CD4-positive, alpha-beta memory T cell (primary cell): ENCODE measurements around the gene NPEPL1. TPM values are rescaled to one million over a fixed set of nuclear protein-coding genes. Genes with fewer than 3 reads are reported as not detected.
"Not testable (repeated sequence)": the region's sequence is repeated elsewhere in the genome, so short reads cannot be mapped to it uniquely, and the experiment has no call there.

ENCODE experiments used
- CTCF ChIA-PET: fragments of 350-600 bp; sonication (Branson Sonifier 250); formaldehyde crosslinking; loops from one replicate; lab custom pipeline; 2021; ENCODE audit warnings: inconsistent platforms; ENCODE audit not compliant: partially characterized antibody; lab: Charles Lee
- POLR2A ChIA-PET: fragments of 350-600 bp; sonication (Branson Sonifier 250); formaldehyde crosslinking; loops from one replicate; lab custom pipeline; 2021; ENCODE audit not compliant: partially characterized antibody; lab: Charles Lee
- DNase-seq, 5 donors: peaks; one replicate each; pipeline versions ENCODE4 v3.0.0 to v3.0.0-alpha.2; 2020 to 2022; ENCODE audit warnings: mixed read lengths in 1 of 5
- H3K27ac ChIP-seq: one replicate; pipeline ENCODE4 v1.7.0; 2013; ENCODE audit warnings: low read depth, low read length
- H3K27me3 ChIP-seq: 2 replicates; pipeline ENCODE4 v1.7.0; 2013; ENCODE audit warnings: mild to moderate bottlenecking, low read length, moderate library complexity; ENCODE audit not compliant: insufficient read depth
- H3K36me3 ChIP-seq: 2 replicates; pipeline ENCODE4 v1.7.0; 2013; ENCODE audit warnings: mild to moderate bottlenecking, low read length, moderate library complexity; ENCODE audit not compliant: insufficient read depth
- H3K4me1 ChIP-seq: 2 replicates; pipeline ENCODE4 v1.7.0; 2013; ENCODE audit warnings: mild to moderate bottlenecking, low read length, moderate library complexity; ENCODE audit not compliant: insufficient read depth
- H3K4me3 ChIP-seq, 2 donors: one replicate each; pipeline ENCODE4 v1.7.0; 2013; ENCODE audit warnings: low read length in 2 of 2, mild to moderate bottlenecking in 1 of 2
- H3K9me3 ChIP-seq, 2 donors: one replicate each; pipeline ENCODE4 v1.7.0; 2013; ENCODE audit warnings: low read length in 2 of 2, control low read depth in 1 of 2; ENCODE audit not compliant: control insufficient read depth in 1 of 2
- H3K27ac Mint-ChIP-seq, 7 donors: one replicate each; pipeline ENCODE4 v1.8.0; 2020 to 2021; ENCODE audit warnings: mixed read lengths in 7 of 7, mild to moderate bottlenecking in 6 of 7, inconsistent platforms in 3 of 7, moderate library complexity in 3 of 7
- H3K27me3 Mint-ChIP-seq, 2 donors: one replicate each; pipeline ENCODE4 v1.8.0; 2020 to 2021; ENCODE audit warnings: mixed read lengths in 2 of 2
- H3K36me3 Mint-ChIP-seq, 2 donors: one replicate each; pipeline ENCODE4 v1.8.0; 2020 to 2021; ENCODE audit warnings: mixed read lengths in 2 of 2, inconsistent platforms in 1 of 2, mild to moderate bottlenecking in 1 of 2
- H3K4me1 Mint-ChIP-seq, 4 donors: one replicate each; pipeline ENCODE4 v1.8.0; 2020 to 2021; ENCODE audit warnings: mixed read lengths in 4 of 4, mild to moderate bottlenecking in 1 of 4
- H3K4me3 Mint-ChIP-seq, 8 donors: one replicate each; pipeline ENCODE4 v1.8.0; 2020 to 2021; ENCODE audit warnings: mixed read lengths in 8 of 8, mild to moderate bottlenecking in 7 of 8, moderate library complexity in 6 of 8, inconsistent platforms in 3 of 8
- H3K9me3 Mint-ChIP-seq, 8 donors: one replicate each; pipeline ENCODE4 v1.8.0; 2020 to 2021; ENCODE audit warnings: mixed read lengths in 8 of 8, mild to moderate bottlenecking in 5 of 8, inconsistent platforms in 3 of 8, moderate library complexity in 1 of 8
- intact Hi-C: fragments of 100-400 bp; cut with micrococcal nuclease; formaldehyde crosslinking; loops from one replicate; pipeline ENCODE4 v1.15.1; 2023
- polyA plus RNA-seq, 2 donors: library from polyadenylated mRNA; unstranded; fragments of 300-500 nt; fragmentation: Illumina TruSeq; gene quantifications; one replicate each; pipeline ENCODE4 v1.2.3, GENCODE V29; 2021
- total RNA-seq, 2 experiments: library from RNA; stranded (reverse); gene quantifications; one replicate each; pipeline ENCODE4 v1.2.3, GENCODE V29; 2021

NPEPL1 gene
- total and polyA plus RNA-seq, 4 experiments from 2014 or later = 8.9 to 44.8 (median 28.1) TPM

DNA sequence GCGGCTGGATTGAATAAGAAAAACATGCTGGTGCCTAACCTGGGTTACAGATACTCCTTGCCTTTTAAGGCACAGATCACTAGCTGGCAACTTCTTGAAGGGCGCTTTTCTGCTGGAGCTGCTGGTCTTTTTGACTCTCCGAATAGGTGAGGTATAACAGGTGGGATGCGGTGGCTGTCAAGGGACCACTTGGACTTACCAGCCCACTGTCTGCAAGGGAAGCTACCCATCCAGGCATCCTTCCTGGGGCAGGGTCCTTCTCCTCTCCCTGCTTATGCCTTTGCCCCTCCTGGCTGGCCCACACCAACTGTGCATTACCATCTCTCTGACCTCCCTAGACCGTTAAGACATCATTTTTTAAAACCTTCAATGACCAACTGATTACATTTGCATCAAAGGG lies 57.4 kb downstream of the NPEPL1 start:
- Mint-ChIP-seq H3K4me1 (no peaks in the 10 kb centered on the region), H3K27me3 (peaks cover 24 to 33% of the 10 kb centered on the region in 2 donors), H3K9me3 (no peaks in the 10 kb centered on the region), H3K27ac (no peak overlapping the region), H3K36me3 (no peaks in the 10 kb centered on the region), H3K4me3 (no peak overlapping the region)
- H3K36me3 ChIP-seq = no peaks in the 10 kb centered on the region
- no peaks in the 10 kb centered on the region for H3K27me3 ChIP-seq
- CTCF ChIA-PET = no interaction called here
- POLR2A ChIA-PET = interaction anchor here (0.5 kb wide), 1 partner anchor 89 kb away, joined by 3 read pairs; no protein-coding TSS in a partner anchor
- H3K4me1 ChIP-seq = no peaks in the 10 kb centered on the region
- H3K4me3 ChIP-seq = no peak overlapping the region
- no peaks in the 10 kb centered on the region for H3K9me3 ChIP-seq
- no peak for DNase-seq
- intact Hi-C loops = no loop called here
- no peak overlapping the region for H3K27ac ChIP-seq

DNA sequence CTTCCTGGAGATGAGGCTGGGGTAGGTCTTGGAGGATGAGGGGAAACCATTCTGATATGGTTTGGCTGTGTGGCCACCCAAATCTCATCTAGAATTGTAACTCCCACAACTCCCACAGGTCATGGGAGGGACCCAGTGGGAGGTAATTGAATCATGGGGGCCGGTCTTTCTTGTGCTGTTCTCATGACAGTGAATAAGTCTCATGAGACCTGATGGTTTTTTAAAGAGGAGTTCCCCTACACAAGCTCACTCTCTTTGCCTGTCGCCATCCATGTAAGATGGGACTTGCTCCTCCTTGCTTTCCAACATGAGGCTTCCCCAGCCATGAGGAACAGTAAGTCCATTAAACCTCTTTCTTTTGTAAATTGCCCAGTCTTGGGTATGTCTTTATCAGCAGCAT lies 58.1 kb downstream of the NPEPL1 start:
- H3K27me3 ChIP-seq, H3K4me1 ChIP-seq, H3K27ac ChIP-seq, H3K36me3 ChIP-seq, CTCF ChIA-PET, H3K4me3 ChIP-seq, H3K9me3 Mint-ChIP-seq, H3K4me3 Mint-ChIP-seq, POLR2A ChIA-PET, H3K36me3 Mint-ChIP-seq, H3K27ac Mint-ChIP-seq, H3K9me3 ChIP-seq, H3K4me1 Mint-ChIP-seq, intact Hi-C loops, DNase-seq: not testable (repeated sequence)
- H3K27me3 Mint-ChIP-seq = peaks cover 25 to 34% of the 10 kb centered on the region in 2 donors

DNA sequence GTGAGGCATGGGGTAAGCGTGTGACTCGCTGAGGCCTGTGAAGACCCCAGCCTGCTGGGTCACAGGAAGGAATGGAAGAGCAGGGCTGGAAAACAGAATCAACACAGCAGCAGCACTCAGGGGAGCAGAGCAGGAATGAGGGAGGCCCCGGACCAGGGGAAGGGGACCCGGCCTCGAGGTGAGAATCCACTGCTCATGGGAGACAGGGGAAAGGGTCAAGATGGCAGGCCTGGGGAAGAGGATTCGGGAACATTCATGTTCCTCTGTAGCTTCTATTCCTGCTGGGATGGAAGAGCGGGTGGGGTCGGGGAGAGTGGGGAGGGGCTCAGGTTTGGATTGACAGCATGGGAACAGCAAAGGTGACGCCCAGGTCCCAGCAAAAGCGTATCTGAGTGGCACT lies 59.4 kb downstream of the NPEPL1 start:
- no peak for DNase-seq
- Mint-ChIP-seq H3K4me1 (no peaks in the 10 kb centered on the region), H3K4me3 (no peak overlapping the region), H3K27me3 (peaks cover 27 to 37% of the 10 kb centered on the region in 2 donors), H3K27ac (peak overlapping the region in 1 of 7 donors; percentile 48), H3K9me3 (no peaks in the 10 kb centered on the region), H3K36me3 (no peaks in the 10 kb centered on the region)
- Histone ChIP-seq H3K27me3 (no peaks in the 10 kb centered on the region), H3K27ac (no peak overlapping the region), H3K9me3 (no peaks in the 10 kb centered on the region), H3K4me3 (no peak overlapping the region), H3K36me3 (no peaks in the 10 kb centered on the region), H3K4me1 (no peaks in the 10 kb centered on the region)
- ChIA-PET POLR2A (no interaction called here), CTCF (no interaction called here)
- intact Hi-C loops = no loop called here

DNA sequence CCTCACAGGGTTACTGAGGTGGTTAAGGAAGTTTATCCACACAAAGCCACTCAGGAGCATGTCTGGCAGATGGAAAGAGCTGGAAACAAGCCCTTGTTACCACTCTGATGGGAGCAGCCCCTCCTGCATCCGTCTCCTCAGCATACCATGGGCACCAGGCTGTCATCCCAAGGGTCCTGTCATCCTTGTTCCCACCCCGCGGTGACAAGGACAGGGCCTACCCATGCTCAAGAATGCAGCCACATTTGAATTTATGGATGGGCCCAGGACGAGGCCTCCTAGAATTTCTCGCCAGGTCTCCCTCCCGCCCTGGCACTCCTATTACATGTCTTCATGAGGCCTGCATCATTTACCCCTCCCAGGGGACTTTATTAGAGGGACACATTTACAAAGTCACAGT lies 60.0 kb downstream of the NPEPL1 start:
- CTCF ChIA-PET = no interaction called here
- intact Hi-C loops = no loop called here
- peaks cover 27 to 32% of the 10 kb centered on the region in 2 donors for H3K27me3 Mint-ChIP-seq

DNA sequence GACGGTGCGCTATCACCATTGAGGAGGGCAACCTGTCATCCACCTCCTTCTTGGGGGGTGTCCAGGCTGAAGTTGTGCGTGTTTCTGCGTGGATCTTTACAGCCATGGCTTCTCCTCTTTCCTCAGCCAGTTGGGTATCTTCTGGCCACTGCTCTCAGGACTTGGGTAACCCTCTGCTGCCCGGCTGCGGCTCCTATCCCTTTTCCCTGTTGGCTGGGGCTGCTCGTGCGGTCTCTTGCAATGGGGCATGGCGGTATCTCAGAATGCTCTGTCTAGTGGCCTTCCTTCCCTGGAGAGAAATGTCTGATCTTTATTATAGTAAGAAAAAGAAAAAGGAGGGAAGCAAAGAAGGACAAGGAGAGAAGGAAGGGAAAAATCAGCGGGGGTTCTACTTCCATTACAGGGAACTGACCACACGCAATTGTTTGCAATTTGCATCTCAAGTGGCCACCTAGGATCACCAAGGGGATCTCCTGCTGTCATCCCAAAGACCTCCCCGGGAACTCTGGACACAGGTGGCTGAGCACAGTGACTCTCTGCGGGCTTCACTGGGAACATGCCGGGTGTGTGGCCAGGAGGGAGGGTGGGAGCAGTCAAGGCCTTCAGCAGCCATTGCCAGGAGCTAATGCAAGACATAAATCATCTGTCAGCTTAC lies 60.8 kb downstream of the NPEPL1 start:
- Histone ChIP-seq H3K27ac (no peak overlapping the region), H3K27me3 (no peaks in the 10 kb centered on the region), H3K9me3 (no peaks in the 10 kb centered on the region), H3K36me3 (no peaks in the 10 kb centered on the region), H3K4me1 (no peaks in the 10 kb centered on the region), H3K4me3 (no peak overlapping the region)
- ChIA-PET CTCF (no interaction called here), POLR2A (interaction anchor here (0.6 kb wide), 1 partner anchor 269 kb away, joined by 3 read pairs; no protein-coding TSS in a partner anchor)
- intact Hi-C loops = no loop called here
- H3K4me1 Mint-ChIP-seq = no peaks in the 10 kb centered on the region
- H3K4me3 Mint-ChIP-seq = no peak overlapping the region
- no peaks in the 10 kb centered on the region for H3K9me3 Mint-ChIP-seq
- no peak for DNase-seq
- peaks cover 24 to 30% of the 10 kb centered on the region in 2 donors for H3K27me3 Mint-ChIP-seq
- no peak overlapping the region for H3K27ac Mint-ChIP-seq
- H3K36me3 Mint-ChIP-seq = no peaks in the 10 kb centered on the region

More for the DNA sequence above, 60.0 kb downstream of the NPEPL1 start:
- H3K4me1 Mint-ChIP-seq = no peaks in the 10 kb centered on the region
- POLR2A ChIA-PET = no interaction called here
- Histone ChIP-seq H3K27me3 (no peaks in the 10 kb centered on the region), H3K4me3 (no peak overlapping the region), H3K9me3 (no peaks in the 10 kb centered on the region), H3K36me3 (no peaks in the 10 kb centered on the region), H3K4me1 (no peaks in the 10 kb centered on the region), H3K27ac (no peak overlapping the region)
- no peak overlapping the region for H3K27ac Mint-ChIP-seq
- H3K4me3 Mint-ChIP-seq = no peak overlapping the region
- no peaks in the 10 kb centered on the region for H3K36me3 Mint-ChIP-seq
- no peak for DNase-seq
- no peaks in the 10 kb centered on the region for H3K9me3 Mint-ChIP-seq

DNA sequence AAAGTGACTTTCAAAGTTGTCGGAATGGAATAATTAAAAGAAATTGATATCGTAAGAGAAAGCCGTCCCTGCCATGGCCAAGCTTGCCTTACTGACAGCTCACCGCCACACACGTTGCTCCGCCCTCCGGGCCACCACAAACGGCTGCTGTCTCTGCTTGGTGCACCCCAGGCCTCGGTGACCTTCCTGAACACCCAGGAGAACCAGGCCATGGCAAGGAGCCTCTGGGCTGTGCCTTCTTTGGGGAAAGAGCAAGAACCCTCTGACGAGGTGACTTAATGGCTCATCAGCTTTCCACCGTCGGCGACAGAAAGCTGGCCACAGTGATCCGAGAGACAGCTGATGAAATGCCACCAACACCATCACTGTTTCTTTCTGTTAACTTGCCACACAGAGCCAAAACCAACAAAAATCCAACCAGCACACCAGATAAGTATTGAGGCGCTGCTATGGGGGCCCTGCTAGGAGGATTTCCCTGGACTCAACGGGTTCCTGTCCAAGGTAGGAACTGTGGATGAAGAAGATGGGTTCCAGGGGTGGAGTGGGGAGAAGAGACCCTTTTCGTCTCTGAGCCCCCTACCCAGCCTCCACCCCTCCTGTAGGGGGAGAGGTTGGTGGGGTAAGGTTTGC lies 61.4 kb downstream of the NPEPL1 start:
- CTCF ChIA-PET = no interaction called here
- Mint-ChIP-seq H3K4me3 (no peak overlapping the region), H3K4me1 (no peaks in the 10 kb centered on the region), H3K27ac (no peak overlapping the region), H3K36me3 (no peaks in the 10 kb centered on the region), H3K27me3 (peaks cover 24 to 29% of the 10 kb centered on the region in 2 donors), H3K9me3 (no peaks in the 10 kb centered on the region)
- Histone ChIP-seq H3K4me1 (no peaks in the 10 kb centered on the region), H3K36me3 (no peaks in the 10 kb centered on the region), H3K4me3 (no peak overlapping the region), H3K27me3 (no peaks in the 10 kb centered on the region), H3K9me3 (no peaks in the 10 kb centered on the region), H3K27ac (no peak overlapping the region)
- POLR2A ChIA-PET = interaction anchor here (0.6 kb wide), 1 partner anchor 268 kb away, joined by 3 read pairs; no protein-coding TSS in a partner anchor
- no peak for DNase-seq
- intact Hi-C loops = no loop called here

DNA sequence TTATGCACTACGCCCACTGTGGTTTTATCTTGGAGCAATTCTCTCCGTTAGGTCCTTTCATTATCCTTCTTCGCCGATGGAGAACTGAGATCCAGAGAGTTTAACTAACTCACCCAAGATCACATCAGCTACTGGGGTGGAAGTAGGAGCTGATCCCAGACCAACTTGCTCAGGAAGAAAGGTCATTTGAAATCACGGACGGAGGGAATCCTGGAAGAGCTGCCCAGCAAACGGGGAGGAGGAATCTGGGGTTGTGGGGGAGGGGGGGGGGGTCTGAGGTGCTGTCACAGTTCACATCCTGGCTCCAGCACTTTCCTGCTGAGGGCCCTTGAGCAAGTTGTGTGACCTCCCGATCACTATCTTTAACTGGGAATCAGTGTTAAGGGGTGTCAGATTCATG lies 62.0 kb downstream of the NPEPL1 start:
- H3K4me3 ChIP-seq = no peak overlapping the region
- Mint-ChIP-seq H3K27ac (no peak overlapping the region), H3K4me3 (no peak overlapping the region), H3K36me3 (no peaks in the 10 kb centered on the region), H3K27me3 (peaks cover 24 to 30% of the 10 kb centered on the region in 2 donors), H3K4me1 (no peaks in the 10 kb centered on the region), H3K9me3 (no peaks in the 10 kb centered on the region)
- CTCF ChIA-PET = interaction anchor here (1.2 kb wide), 1 partner anchor 47 kb away, joined by 3 read pairs; no protein-coding TSS in a partner anchor
- H3K27me3 ChIP-seq = no peaks in the 10 kb centered on the region
- DNase-seq = no peak
- no peaks in the 10 kb centered on the region for H3K36me3 ChIP-seq
- no peak overlapping the region for H3K27ac ChIP-seq
- no peaks in the 10 kb centered on the region for H3K4me1 ChIP-seq
- POLR2A ChIA-PET = no interaction called here
- no peaks in the 10 kb centered on the region for H3K9me3 ChIP-seq
- intact Hi-C loops = no loop called here
